Neural cell (in vitro differentiated cells): ENCODE results near the gene TNS3. TPM values are rescaled to one million over a fixed set of nuclear protein-coding genes. Genes with fewer than 3 reads are reported as not detected.

Experiments
- H2AFZ ChIP-seq: fragments of 200-600, 300-800 bp; sonication (generic), shearing (Covaris generic); 2 replicates; pipeline ENCODE4 v1.6.0; 2014; ENCODE audit warnings: low read depth, mild to moderate bottlenecking, antibody characterized with exemption, low read length, moderate library complexity
- H3F3A ChIP-seq: fragments of 200-600 bp; shearing (Covaris generic); 2 replicates; pipeline ENCODE4 v1.6.1; 2016; ENCODE audit warnings: mild to moderate bottlenecking, moderate library complexity, mixed read lengths, antibody characterized with exemption, low read length; ENCODE audit not compliant: insufficient read depth, poor library complexity, severe bottlenecking
- H3K27ac ChIP-seq: fragments of 200-600, 300-800 bp; sonication (generic), shearing (Covaris generic); 2 replicates; pipeline ENCODE4 v1.5.1; 2014; ENCODE audit warnings: mild to moderate bottlenecking, low read length, moderate library complexity
- H3K27me3 ChIP-seq: fragments of 300-800, 200-600 bp; sonication (generic), shearing (Covaris generic); 2 replicates; pipeline ENCODE4 v1.6.0; 2014; ENCODE audit warnings: mild to moderate bottlenecking, low read depth, low read length, moderate library complexity; ENCODE audit not compliant: insufficient read depth
- H3K36me3 ChIP-seq: fragments of 300-800, 200-600 bp; sonication (generic), shearing (Covaris generic); 2 replicates; pipeline ENCODE4 v1.5.1; 2014; ENCODE audit warnings: mild to moderate bottlenecking, antibody characterized with exemption, low read length, moderate library complexity; ENCODE audit not compliant: insufficient read depth
- H3K4me2 ChIP-seq: fragments of 300-800, 200-600 bp; sonication (generic), shearing (Covaris generic); 2 replicates; pipeline ENCODE4 v1.6.0; 2014; ENCODE audit warnings: mild to moderate bottlenecking, low read length
- H3K4me3 ChIP-seq: fragments of 300-800, 200-600 bp; sonication (generic), shearing (Covaris generic); 2 replicates; pipeline ENCODE4 v1.5.1; 2014; ENCODE audit warnings: mild to moderate bottlenecking, low read length, moderate library complexity
- H3K79me2 ChIP-seq: fragments of 200-600 bp; shearing (Covaris generic); replicated peaks from 2 replicates; pipeline ENCODE4 v1.6.0; 2014; ENCODE audit warnings: mild to moderate bottlenecking, low read length, moderate library complexity; ENCODE audit not compliant: insufficient read depth
- H3K9ac ChIP-seq: fragments of 300-800, 200-600 bp; sonication (generic), shearing (Covaris generic); 2 replicates; pipeline ENCODE4 v1.6.1; 2016; ENCODE audit warnings: mild to moderate bottlenecking, low read length, mixed read lengths
- H3K9me2 ChIP-seq: fragments of 200-600 bp; shearing (Covaris generic); 2 replicates; pipeline ENCODE4 v1.6.1; 2016; ENCODE audit warnings: mild to moderate bottlenecking, low read length, mixed read lengths; ENCODE audit not compliant: insufficient read depth
- H3K9me3 ChIP-seq: fragments of 200-600, 300-800 bp; sonication (generic), shearing (Covaris generic); 2 replicates; pipeline ENCODE4 v1.6.1; 2016; ENCODE audit warnings: mild to moderate bottlenecking, mixed run types, low read length, moderate library complexity, mixed read lengths
- H4K20me1 ChIP-seq: fragments of 200-600 bp; shearing (Covaris generic); 2 replicates; pipeline ENCODE4 v1.6.1; 2016; ENCODE audit warnings: mild to moderate bottlenecking, mixed run types; ENCODE audit not compliant: insufficient read depth
- CTCF ChIP-seq: fragments of 450-650 bp; IDR thresholded peaks from 2 replicates; pipeline ENCODE4 v1.5.1; 2014; ENCODE audit warnings: antibody characterized with exemption, mild to moderate bottlenecking, moderate library complexity; ENCODE audit not compliant: poor library complexity, severe bottlenecking
- EP300 ChIP-seq: fragments of 450-650 bp; conservative IDR thresholded peaks from 2 replicates; pipeline ENCODE4 v1.6.1; 2014; ENCODE audit warnings: antibody characterized with exemption, mild to moderate bottlenecking, moderate library complexity; ENCODE audit not compliant: poor library complexity, severe bottlenecking
- MXI1 ChIP-seq: fragments of 450-650 bp; conservative IDR thresholded peaks from 2 replicates; pipeline ENCODE4 v1.6.1; 2014; ENCODE audit warnings: antibody characterized with exemption, mild to moderate bottlenecking; ENCODE audit not compliant: poor library complexity, severe bottlenecking
- POLR2AphosphoS5 ChIP-seq: IDR thresholded peaks from 2 replicates; pipeline ENCODE4 v1.6.1; 2012
- SMC3 ChIP-seq: fragments of 450-650 bp; conservative IDR thresholded peaks from 2 replicates; pipeline ENCODE4 v1.6.1; 2014; ENCODE audit warnings: antibody characterized with exemption, mild to moderate bottlenecking, moderate library complexity; ENCODE audit not compliant: poor library complexity
- polyA plus RNA-seq: library from polyadenylated mRNA; depleted of rRNA; stranded (reverse); fragments of >200 nt; gene quantifications from 2 replicates; pipeline ENCODE4 v1.2.3, GENCODE V29; 2014
- TF ChIP-seq, protein P1 (sequence below): IDR thresholded peaks from 2 replicates; pipeline ENCODE4 v1.6.1; 2012; ENCODE audit warnings: borderline replicate concordance

The TNS3 gene
- polyA plus RNA-seq, 1 donor from 2014 or later = 0.58 TPM

DNA sequence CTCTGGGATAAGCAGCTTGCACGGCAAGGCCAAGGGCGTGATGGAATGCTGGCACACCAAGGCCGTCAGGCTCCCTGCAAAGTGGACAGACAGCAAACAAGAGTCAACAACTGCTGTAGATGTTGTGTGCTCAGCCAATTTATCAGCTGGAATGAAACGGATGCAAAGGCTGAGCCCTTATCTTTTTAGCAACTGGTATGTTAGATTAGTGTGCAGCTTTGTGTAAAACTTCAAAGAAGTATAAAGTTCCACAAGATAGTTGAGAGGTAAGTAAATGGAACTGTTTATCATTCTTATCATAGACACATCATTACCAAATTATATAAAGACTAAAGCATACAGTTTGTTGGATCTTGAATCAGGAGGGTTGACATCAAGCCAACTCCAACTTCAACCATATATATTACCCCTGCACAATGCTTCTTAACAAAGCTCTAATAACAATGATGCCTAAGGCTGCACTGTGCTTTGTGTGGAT lies 289.0 kb downstream of the TNS3 start:
- H3K27ac ChIP-seq = no peak overlapping the region
- no peak overlapping the region for H2AFZ ChIP-seq
- H3F3A ChIP-seq = no peaks in the 10 kb centered on the region
- no peak overlapping the region for H3K4me3 ChIP-seq
- H3K36me3 ChIP-seq = no peaks in the 10 kb centered on the region
- no peaks in the 10 kb centered on the region for H3K9me3 ChIP-seq
- no peak overlapping the region for H3K4me2 ChIP-seq
- TF ChIP-seq CTCF (no peak), EP300 (no peak), MXI1 (no peak), SMC3 (no peak)
- TF ChIP-seq, protein P1, sequence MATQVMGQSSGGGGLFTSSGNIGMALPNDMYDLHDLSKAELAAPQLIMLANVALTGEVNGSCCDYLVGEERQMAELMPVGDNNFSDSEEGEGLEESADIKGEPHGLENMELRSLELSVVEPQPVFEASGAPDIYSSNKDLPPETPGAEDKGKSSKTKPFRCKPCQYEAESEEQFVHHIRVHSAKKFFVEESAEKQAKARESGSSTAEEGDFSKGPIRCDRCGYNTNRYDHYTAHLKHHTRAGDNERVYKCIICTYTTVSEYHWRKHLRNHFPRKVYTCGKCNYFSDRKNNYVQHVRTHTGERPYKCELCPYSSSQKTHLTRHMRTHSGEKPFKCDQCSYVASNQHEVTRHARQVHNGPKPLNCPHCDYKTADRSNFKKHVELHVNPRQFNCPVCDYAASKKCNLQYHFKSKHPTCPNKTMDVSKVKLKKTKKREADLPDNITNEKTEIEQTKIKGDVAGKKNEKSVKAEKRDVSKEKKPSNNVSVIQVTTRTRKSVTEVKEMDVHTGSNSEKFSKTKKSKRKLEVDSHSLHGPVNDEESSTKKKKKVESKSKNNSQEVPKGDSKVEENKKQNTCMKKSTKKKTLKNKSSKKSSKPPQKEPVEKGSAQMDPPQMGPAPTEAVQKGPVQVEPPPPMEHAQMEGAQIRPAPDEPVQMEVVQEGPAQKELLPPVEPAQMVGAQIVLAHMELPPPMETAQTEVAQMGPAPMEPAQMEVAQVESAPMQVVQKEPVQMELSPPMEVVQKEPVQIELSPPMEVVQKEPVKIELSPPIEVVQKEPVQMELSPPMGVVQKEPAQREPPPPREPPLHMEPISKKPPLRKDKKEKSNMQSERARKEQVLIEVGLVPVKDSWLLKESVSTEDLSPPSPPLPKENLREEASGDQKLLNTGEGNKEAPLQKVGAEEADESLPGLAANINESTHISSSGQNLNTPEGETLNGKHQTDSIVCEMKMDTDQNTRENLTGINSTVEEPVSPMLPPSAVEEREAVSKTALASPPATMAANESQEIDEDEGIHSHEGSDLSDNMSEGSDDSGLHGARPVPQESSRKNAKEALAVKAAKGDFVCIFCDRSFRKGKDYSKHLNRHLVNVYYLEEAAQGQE = no peak
- H3K9ac ChIP-seq = no peak overlapping the region
- no peaks in the 10 kb centered on the region for H3K27me3 ChIP-seq
- H3K9me2 ChIP-seq = no peaks in the 10 kb centered on the region
- no peaks in the 10 kb centered on the region for H4K20me1 ChIP-seq
- H3K79me2 ChIP-seq = no peaks in the 10 kb centered on the region

- Histone ChIP-seq H3K27ac (no peak overlapping the region), H2AFZ (no peak overlapping the region), H3K36me3 (no peaks in the 10 kb centered on the region), H3K4me2 (no peak overlapping the region), H3K9ac (no peak overlapping the region), H3K79me2 (no peaks in the 10 kb centered on the region), H3K27me3 (no peaks in the 10 kb centered on the region), H3K4me3 (no peak overlapping the region), H3K9me2 (no peaks in the 10 kb centered on the region), H3K9me3 (no peaks in the 10 kb centered on the region), H4K20me1 (no peaks in the 10 kb centered on the region), H3F3A (no peaks in the 10 kb centered on the region)
- TF ChIP-seq, protein P1 = no peak
- no peak for TF ChIP-seq POLR2AphosphoS5
These were observed 290.3 kb downstream of the TNS3 start for GRCh38 chr7:47291461-47292081.
